ENCODE measurements around the gene PMS1. TPM values are rescaled to one million over a fixed set of nuclear protein-coding genes. Genes with fewer than 3 reads are reported as not detected.
A peak's percentile ranks its signal among the peaks of the same experiment; 100 is the strongest.

PMS1 gene
- total and polyA plus RNA-seq, 12 donors = 4.1 to 17.3 (median 11.5) TPM

- Histone ChIP-seq H3K9me3 (no peaks in the 10 kb centered on the region), H3K36me3 (peaks cover 0 to 96% (median 43%) of the 10 kb centered on the region in 9 donors), H3K4me1 (peaks cover 0 to 10% (median 5%) of the 10 kb centered on the region in 9 donors), H3K27me3 (no peaks in the 10 kb centered on the region), H3K27ac (peak overlapping the region in 2 of 10 donors; percentile 4 to 30), H3K4me3 (no peak overlapping the region)
- intact Hi-C loops (cut with DNase I) = no loop called here
- peak in 3 of 8 donors; percentile 35 to 51 (median 44) for ATAC-seq
- 50 to 51% methylated on average over 6 of the region's 6 CpGs for WGBS, 2 donors
- TF ChIP-seq CTCF (IDR thresholded peaks at IDR 0.05) = no peak
- DNase-seq = no peak
Observed at GRCh38 chr2:189770590-189771322, 13.5 kb upstream of the PMS1 start.

- no peak for ATAC-seq
- no peak for TF ChIP-seq CTCF (IDR thresholded peaks at IDR 0.05)
- intact Hi-C loops (cut with DNase I) = no loop called here
- Histone ChIP-seq H3K9me3 (no peaks in the 10 kb centered on the region), H3K27ac (no peak overlapping the region), H3K4me3 (no peak overlapping the region), H3K27me3 (no peaks in the 10 kb centered on the region), H3K36me3 (peaks cover 0 to 99% (median 44%) of the 10 kb centered on the region in 9 donors), H3K4me1 (peaks cover 0 to 10% (median 5%) of the 10 kb centered on the region in 9 donors)
- DNase-seq = no peak
- WGBS, 2 donors = 93 to 94% methylated on average over 1 of the region's 1 CpG
Observed at GRCh38 chr2:189772212-189772611, 12.0 kb upstream of the PMS1 start.

- Histone ChIP-seq H3K4me3 (peak overlapping the region in 6 of 10 donors; percentile 73 to 91 (median 82)), H3K9me3 (no peaks in the 10 kb centered on the region), H3K36me3 (peaks cover 0 to 52% (median 27%) of the 10 kb centered on the region in 9 donors), H3K27me3 (no peaks in the 10 kb centered on the region), H3K27ac (peak overlapping the region in 1 of 10 donors; percentile 95), H3K4me1 (peaks cover 7 to 55% (median 38%) of the 10 kb centered on the region in 9 donors)
- TF ChIP-seq CTCF (IDR thresholded peaks at IDR 0.05) = no peak
- intact Hi-C loops (cut with DNase I) = no loop called here
- no peak for DNase-seq
- ATAC-seq = no peak
- 61 to 69% methylated on average over 4 of the region's 4 CpGs for whole genome bisulfite sequencing, 2 donors
Observed at GRCh38 chr2:189782221-189782671, 2.0 kb upstream of the PMS1 start.

GRCh38 chr2:189783451-189783926, 761 bp upstream of the PMS1 start:
- Histone ChIP-seq H3K4me1 (peaks cover 7 to 55% (median 38%) of the 10 kb centered on the region in 9 donors), H3K9me3 (no peaks in the 10 kb centered on the region), H3K27ac (peak overlapping the region; percentile 83 to 98 (median 96)), H3K4me3 (peak overlapping the region; percentile 51 to 91 (median 78)), H3K27me3 (no peaks in the 10 kb centered on the region), H3K36me3 (peaks cover 0 to 50% (median 14%) of the 10 kb centered on the region in 9 donors)
- ATAC-seq (peak in 6 of 8 donors; percentile 6 to 34 (median 18)), DNase-seq (no peak)
- intact Hi-C loops (cut with DNase I) = no loop called here
- no peak for TF ChIP-seq CTCF (IDR thresholded peaks at IDR 0.05)
- WGBS, 2 donors = 0% methylated on average over 17 of the region's 17 CpGs

Data from heart right ventricle (tissue), 16 donors.